Measurements from ENCODE around the gene LRRC8D.

The LRRC8D gene

DNA sequence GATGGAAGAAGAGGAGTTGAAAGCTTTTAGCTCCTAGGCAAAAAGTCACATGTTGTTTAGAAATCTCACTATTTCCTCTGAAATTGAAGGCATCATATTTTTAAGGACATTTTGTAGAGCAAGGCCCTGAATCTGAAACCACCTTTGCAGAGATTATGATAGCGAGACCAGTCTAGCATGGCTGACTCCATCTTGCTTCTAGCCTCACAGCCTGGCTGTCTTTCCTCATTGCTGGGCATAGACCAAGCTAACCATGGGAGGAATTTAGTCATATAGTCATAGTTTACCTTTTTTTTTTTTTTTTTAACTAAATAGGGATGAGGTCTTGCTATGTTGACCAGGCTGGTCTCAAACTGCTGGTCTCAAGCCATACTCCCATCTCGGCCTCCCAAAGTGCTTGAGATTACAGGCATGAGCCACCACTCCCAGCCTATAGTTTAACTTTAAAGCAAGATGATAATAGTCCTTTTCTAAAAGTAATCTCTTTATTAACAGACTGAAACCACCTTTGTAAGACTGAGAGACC, 131.8 kb downstream of the LRRC8D start:
- Histone ChIP-seq H4K20me1 (no peaks in the 10 kb centered on the region), H3K9ac (no peak overlapping the region), H3K27ac (peak overlapping the region in 5 of 11 experiments; percentile 12 to 48 (median 45); a peak in 5 of 22 replicates), H3K9me3 (replicated peaks in 1 of 11) (peaks cover 0 to 30% (median 16%) of the 10 kb centered on the region in 11 experiments; a peak in 18 of 22 replicates), H3K4me2 (peak overlapping the region; percentile 24 to 74 (median 70); a peak in 21 of 22 replicates), H3K4me1 (peaks cover 33 to 81% (median 62%) of the 10 kb centered on the region in 10 experiments), H3K27me3 (no peaks in the 10 kb centered on the region), H3K36me3 (peaks cover 0 to 8% (median 0%) of the 10 kb centered on the region in 11 experiments; a peak in 1 of 22 replicates), H3K4me3 (no peak overlapping the region)
- no peak for TF ChIP-seq Cebpa-rat (IDR thresholded peaks at IDR 0.05)

DNA sequence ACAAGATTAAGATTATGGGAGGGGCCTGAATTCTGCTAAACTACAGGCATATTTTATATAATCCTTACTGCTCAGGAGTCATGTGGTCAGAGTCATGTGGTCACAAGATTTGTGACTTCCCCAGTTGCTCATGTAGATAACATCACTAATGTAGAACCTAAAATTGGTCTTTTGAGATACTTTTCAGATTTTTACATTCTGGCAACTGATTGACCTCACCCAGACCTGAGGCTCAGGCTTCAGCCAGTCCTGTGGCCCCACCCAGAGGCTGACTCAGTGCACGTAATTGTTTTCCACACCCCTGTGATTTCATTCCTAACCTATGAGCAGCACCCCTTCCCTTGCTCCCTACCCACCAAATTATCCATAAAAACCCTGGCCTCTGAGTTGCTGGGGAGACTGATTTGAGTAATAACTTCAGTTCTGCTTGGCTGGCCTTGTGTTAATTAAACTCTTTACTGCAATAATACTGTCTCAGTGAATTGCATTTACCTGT, 132.3 kb downstream of the LRRC8D start:
- Histone ChIP-seq H3K27ac (peak overlapping the region in 6 of 11 experiments; percentile 12 to 48 (median 30); a peak in 9 of 22 replicates), H3K4me1 (peaks cover 33 to 86% (median 66%) of the 10 kb centered on the region in 10 experiments), H4K20me1 (no peaks in the 10 kb centered on the region), H3K9me3 (replicated peaks in 1 of 11) (peaks cover 0 to 30% (median 16%) of the 10 kb centered on the region in 11 experiments; a peak in 18 of 22 replicates), H3K9ac (no peak overlapping the region), H3K4me2 (peak overlapping the region; percentile 24 to 74 (median 70); a peak in 21 of 22 replicates), H3K4me3 (0 out of 20 replicates have a peak overlapping the region, but pooled peaks of 1 of the 10 experiments have one; percentile 20), H3K27me3 (no peaks in the 10 kb centered on the region), H3K36me3 (peaks cover 0 to 8% (median 0%) of the 10 kb centered on the region in 11 experiments; a peak in 1 of 22 replicates)
- no peak for TF ChIP-seq Cebpa-rat (IDR thresholded peaks at IDR 0.05)

DNA sequence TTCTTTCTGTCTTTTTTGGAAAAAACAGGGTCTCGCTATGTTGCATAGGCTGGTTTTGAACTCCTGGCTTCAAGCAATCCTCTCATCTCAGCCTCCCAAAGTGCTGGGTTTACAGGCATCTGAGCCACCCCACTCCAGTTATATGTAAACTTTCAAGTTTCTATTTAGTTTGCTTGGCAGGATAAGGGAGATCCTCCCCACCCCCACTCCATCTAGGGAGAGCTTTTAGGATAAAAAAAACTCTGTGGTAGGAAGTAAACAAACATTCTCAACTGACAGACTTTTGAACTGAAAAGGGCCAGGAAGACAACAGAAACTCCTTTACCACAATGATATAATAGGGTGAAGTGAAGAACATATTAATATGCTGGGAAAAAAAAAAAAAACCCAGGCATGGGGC, 133.1 kb downstream of the LRRC8D start:
- peak overlapping the region; percentile 24 to 74 (median 70); a peak in 20 of 22 replicates for H3K4me2 ChIP-seq
- H3K4me1 ChIP-seq: peaks cover 33 to 93% (median 66%) of the 10 kb centered on the region in 10 experiments
- H4K20me1 ChIP-seq: no peaks in the 10 kb centered on the region
- no peaks in the 10 kb centered on the region for H3K27me3 ChIP-seq
- H3K9ac ChIP-seq: 0 out of 22 replicates have a peak overlapping the region, but pooled peaks of 2 of the 11 experiments have one; percentile 12 to 17
- peak overlapping the region in 8 of 11 experiments; percentile 25 to 59 (median 48); a peak in 14 of 22 replicates for H3K27ac ChIP-seq
- peak overlapping the region in 2 of 10 experiments; percentile 20 to 26; a peak in 2 of 20 replicates for H3K4me3 ChIP-seq
- peaks cover 6 to 33% (median 22%) of the 10 kb centered on the region in 11 experiments for H3K9me3 ChIP-seq (replicated peaks in 1 of 11)
- H3K36me3 ChIP-seq: peaks cover 0 to 9% (median 0%) of the 10 kb centered on the region in 11 experiments; a peak in 1 of 22 replicates
- no peak for TF ChIP-seq Cebpa-rat (IDR thresholded peaks at IDR 0.05)

DNA sequence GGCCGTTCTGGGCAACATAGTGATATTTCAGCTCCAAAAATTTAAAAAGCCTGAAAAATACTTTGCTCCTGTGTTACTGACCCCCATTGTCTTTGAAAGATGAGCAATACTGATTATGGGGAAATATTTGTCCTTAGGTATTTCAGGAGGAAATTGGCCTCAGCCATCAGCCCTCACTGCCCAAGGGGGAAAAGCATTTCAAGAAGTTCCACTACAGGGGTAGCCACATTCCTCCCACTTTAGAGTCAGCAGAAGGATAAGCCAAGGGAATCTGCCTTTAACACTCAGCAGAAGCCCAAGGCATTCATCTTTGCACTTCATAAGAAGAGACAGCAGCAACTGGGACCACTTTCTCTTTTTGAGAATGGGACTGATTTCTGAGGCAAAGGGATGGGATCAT, 133.6 kb downstream of the LRRC8D start:
- Histone ChIP-seq H3K4me3 (peak overlapping the region in 2 of 10 experiments; percentile 20 to 26; a peak in 2 of 20 replicates), H3K4me1 (peaks cover 33 to 95% (median 66%) of the 10 kb centered on the region in 10 experiments), H3K4me2 (peak overlapping the region; percentile 24 to 74 (median 70); a peak in 19 of 22 replicates), H3K36me3 (peaks cover 0 to 14% (median 0%) of the 10 kb centered on the region in 11 experiments; a peak in 4 of 22 replicates), H3K9me3 (replicated peaks in 1 of 11) (peaks cover 11 to 36% (median 27%) of the 10 kb centered on the region in 11 experiments), H3K9ac (no peak overlapping the region), H3K27me3 (no peaks in the 10 kb centered on the region), H4K20me1 (no peaks in the 10 kb centered on the region), H3K27ac (peak overlapping the region in 7 of 11 experiments; percentile 10 to 59 (median 48); a peak in 13 of 22 replicates)
- TF ChIP-seq Cebpa-rat (IDR thresholded peaks at IDR 0.05): no peak

DNA sequence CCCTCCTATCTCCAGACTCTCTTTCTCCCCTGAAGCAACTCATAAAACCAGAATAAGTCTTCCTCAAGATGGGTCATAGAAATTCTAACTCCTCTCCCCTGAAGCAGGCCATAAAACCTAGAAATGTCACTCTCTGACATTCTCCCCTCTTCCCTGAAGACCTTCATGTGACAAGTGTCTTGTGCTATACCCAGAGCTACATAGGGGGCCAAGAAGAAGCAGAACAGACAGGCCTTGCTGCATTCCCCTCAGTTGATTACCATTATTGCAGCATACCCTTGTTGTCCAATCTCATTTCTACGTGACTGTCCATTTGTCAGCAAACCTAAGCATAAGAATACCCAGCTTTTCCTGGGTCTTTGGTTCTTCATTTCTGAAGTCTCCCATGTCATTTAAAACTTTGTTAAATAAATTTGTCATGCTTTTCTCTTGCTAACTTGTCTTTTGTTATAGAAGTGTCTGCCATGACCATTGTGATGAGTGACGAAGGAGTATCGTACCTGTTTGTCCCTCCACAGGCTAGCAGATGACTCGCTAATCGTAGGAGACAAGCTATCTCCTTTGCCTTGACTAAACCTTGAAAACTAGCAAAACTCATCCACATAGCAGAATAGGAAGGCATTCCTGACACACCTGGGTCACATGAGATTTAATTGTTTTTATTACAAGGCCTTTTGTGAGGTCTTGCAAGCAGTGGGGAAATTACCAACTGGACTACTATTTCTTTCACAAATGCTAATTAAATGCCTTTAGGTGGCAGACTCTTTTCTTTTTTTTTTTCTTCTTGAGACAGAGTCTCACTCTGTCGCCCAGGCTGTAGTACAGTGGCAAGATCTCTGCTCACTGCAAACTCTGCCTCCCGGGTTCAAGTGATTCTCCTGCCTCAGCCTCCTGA, 134.7 kb downstream of the LRRC8D start:
- TF ChIP-seq Cebpa-rat (IDR thresholded peaks at IDR 0.05): no peak
- H3K4me2 ChIP-seq: peak overlapping the region in 5 of 11 experiments; percentile 1 to 73 (median 63); a peak in 8 of 22 replicates
- no peak overlapping the region for H3K9ac ChIP-seq
- H3K4me1 ChIP-seq: peaks cover 33 to 91% (median 59%) of the 10 kb centered on the region in 10 experiments
- H3K27me3 ChIP-seq: no peaks in the 10 kb centered on the region
- no peaks in the 10 kb centered on the region for H4K20me1 ChIP-seq
- peaks cover 0 to 20% (median 0%) of the 10 kb centered on the region in 11 experiments; a peak in 5 of 22 replicates for H3K36me3 ChIP-seq
- no peak overlapping the region for H3K4me3 ChIP-seq
- H3K27ac ChIP-seq: peak overlapping the region in 2 of 11 experiments; percentile 14 to 45; a peak in 2 of 22 replicates
- peaks cover 18 to 48% (median 37%) of the 10 kb centered on the region in 11 experiments for H3K9me3 ChIP-seq (replicated peaks in 1 of 11)

DNA sequence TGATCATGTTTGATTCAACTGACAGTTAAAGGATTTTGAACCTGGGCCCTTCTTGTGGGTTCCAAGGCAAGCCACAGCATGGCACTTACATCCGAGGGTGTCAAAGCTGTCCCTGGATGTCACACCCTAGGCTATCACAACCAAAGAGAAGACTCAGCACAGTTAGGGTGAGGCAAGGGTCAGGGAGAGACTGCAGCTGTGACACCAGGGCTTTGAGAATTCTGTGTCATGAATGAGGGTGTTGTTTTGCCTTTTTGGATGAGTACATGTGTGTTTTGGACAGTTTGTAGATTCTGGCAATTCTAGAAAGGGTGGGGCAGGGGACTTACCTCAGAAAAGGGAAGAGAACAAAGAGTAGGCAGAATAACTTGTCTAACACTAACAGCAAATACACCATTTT, 136.3 kb downstream of the LRRC8D start:
- H3K9me3 ChIP-seq (replicated peaks in 1 of 11): peaks cover 18 to 48% (median 37%) of the 10 kb centered on the region in 11 experiments
- H3K27ac ChIP-seq: peak overlapping the region in 5 of 11 experiments; percentile 17 to 34 (median 31); a peak in 6 of 22 replicates
- peak overlapping the region in 4 of 11 experiments; percentile 1 to 37 (median 20); a peak in 6 of 22 replicates for H3K9ac ChIP-seq
- H3K4me2 ChIP-seq: peak overlapping the region; percentile 38 to 71 (median 51)
- H3K27me3 ChIP-seq: no peaks in the 10 kb centered on the region
- H3K36me3 ChIP-seq: peaks cover 0 to 20% (median 0%) of the 10 kb centered on the region in 11 experiments; a peak in 5 of 22 replicates
- H3K4me1 ChIP-seq: peaks cover 38 to 80% (median 57%) of the 10 kb centered on the region in 10 experiments
- H3K4me3 ChIP-seq: no peak overlapping the region
- no peak for TF ChIP-seq Cebpa-rat (IDR thresholded peaks at IDR 0.05)
- no peaks in the 10 kb centered on the region for H4K20me1 ChIP-seq

DNA sequence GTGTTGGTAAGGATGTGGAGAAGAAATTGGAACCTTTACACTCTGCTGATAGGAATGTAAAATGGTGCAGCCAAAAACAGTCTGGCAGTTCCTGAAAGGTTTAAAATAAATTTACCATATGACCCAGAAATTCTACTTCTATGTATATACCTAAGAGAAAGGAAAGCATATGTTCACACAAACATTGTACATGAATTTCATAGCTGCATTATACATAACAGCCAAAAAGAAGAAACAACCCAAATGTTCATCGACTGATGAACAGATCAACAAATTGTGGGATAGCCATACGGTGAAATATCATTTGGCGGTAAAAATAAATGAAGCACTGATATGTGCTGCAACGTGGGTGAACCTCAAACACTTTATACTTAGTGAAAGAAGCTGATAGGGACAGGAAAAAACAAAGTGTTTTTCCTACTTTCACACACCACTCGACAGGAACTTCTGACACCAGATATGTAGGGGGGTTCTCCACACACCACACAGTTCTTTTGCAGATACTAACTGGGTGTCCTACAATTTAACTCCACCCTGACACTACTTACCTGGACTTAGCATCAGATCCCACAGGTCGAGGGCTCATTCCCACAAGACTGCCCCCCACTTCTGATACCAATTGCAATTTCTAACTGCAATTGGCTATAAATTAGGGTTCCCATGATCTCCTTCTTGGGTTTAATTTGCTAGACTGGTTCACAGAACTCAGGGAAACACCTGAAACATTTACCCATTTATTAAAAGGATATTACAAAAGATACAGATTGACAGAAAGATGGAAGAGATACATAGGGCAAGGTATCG, 138.2 kb downstream of the LRRC8D start:
- Histone ChIP-seq H3K4me3 (peak overlapping the region in 1 of 10 experiments; percentile 12; a peak in 3 of 20 replicates), H3K27ac (no peak overlapping the region), H3K4me2 (0 out of 22 replicates have a peak overlapping the region, but pooled peaks of 1 of the 11 experiments have one; percentile 20), H3K9ac (no peak overlapping the region), H3K36me3 (peaks cover 0 to 20% (median 0%) of the 10 kb centered on the region in 11 experiments; a peak in 5 of 22 replicates), H3K4me1 (peaks cover 26 to 80% (median 59%) of the 10 kb centered on the region in 10 experiments), H4K20me1 (no peaks in the 10 kb centered on the region), H3K9me3 (replicated peaks in 1 of 11) (peaks cover 19 to 52% (median 38%) of the 10 kb centered on the region in 11 experiments), H3K27me3 (no peaks in the 10 kb centered on the region)
- TF ChIP-seq Cebpa-rat (IDR thresholded peaks at IDR 0.05): no peak

Measured in BLaER1 treated with 17β-estradiol and CSF1 and Interleukin-3, amounts not matched to agents 10 nM and 100 nM (cell line).